Fibroblast of the aortic adventitia (primary cell): ENCODE results near the gene NSL1. TPM values are rescaled to one million over a fixed set of nuclear protein-coding genes. Genes with fewer than 3 reads are reported as not detected.

ENCODE experiments used
- DNase-seq: peaks from one replicate; pipeline ENCODE4 v3.0.0-alpha.2; 2010; ENCODE audit warnings: low read depth
- H3K4me3 ChIP-seq: 2 replicates; pipeline ENCODE4 v1.5.1; 2011; ENCODE audit warnings: low read depth, mild to moderate bottlenecking, control low read depth, low read length, moderate library complexity
- total RNA-seq: library from RNA; depleted of rRNA; stranded (reverse); fragments of >200 nt; gene quantifications from 2 replicates; pipeline ENCODE4 v1.2.3, GENCODE V29; 2012; ENCODE audit warnings: low replicate concordance
- TF ChIP-seq, protein P1 (sequence below): IDR thresholded peaks from 2 replicates; pipeline ENCODE4 v1.5.1; 2011; ENCODE audit warnings: mild to moderate bottlenecking, low read length, control low read depth, inconsistent platforms; ENCODE audit not compliant: insufficient read depth

NSL1 gene
- total RNA-seq, 1 donor = 41.1 TPM

DNA sequence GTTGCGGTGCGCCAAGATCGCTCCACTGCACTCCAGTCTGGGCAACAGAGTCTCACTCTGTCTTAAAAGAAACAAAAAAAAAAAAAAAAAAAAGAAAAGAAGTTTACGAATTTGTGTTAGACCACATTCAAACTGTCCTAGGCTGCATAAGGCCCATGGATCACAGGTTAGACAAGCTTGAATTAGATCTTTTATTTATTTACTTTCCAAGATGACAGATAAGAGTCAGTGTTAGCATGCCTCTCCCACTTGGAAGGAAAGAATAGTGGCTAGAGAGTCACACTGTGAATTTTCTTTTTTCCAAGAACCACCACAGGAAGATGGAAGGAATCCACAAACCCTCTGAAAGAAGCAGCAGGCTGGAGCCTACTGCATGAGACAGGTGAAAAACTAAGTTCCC lies 29.3 kb downstream of the NSL1 start:
- DNase-seq = no peak
- no peak overlapping the region for H3K4me3 ChIP-seq
- TF ChIP-seq, protein P1, sequence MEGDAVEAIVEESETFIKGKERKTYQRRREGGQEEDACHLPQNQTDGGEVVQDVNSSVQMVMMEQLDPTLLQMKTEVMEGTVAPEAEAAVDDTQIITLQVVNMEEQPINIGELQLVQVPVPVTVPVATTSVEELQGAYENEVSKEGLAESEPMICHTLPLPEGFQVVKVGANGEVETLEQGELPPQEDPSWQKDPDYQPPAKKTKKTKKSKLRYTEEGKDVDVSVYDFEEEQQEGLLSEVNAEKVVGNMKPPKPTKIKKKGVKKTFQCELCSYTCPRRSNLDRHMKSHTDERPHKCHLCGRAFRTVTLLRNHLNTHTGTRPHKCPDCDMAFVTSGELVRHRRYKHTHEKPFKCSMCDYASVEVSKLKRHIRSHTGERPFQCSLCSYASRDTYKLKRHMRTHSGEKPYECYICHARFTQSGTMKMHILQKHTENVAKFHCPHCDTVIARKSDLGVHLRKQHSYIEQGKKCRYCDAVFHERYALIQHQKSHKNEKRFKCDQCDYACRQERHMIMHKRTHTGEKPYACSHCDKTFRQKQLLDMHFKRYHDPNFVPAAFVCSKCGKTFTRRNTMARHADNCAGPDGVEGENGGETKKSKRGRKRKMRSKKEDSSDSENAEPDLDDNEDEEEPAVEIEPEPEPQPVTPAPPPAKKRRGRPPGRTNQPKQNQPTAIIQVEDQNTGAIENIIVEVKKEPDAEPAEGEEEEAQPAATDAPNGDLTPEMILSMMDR = no peak

DNA sequence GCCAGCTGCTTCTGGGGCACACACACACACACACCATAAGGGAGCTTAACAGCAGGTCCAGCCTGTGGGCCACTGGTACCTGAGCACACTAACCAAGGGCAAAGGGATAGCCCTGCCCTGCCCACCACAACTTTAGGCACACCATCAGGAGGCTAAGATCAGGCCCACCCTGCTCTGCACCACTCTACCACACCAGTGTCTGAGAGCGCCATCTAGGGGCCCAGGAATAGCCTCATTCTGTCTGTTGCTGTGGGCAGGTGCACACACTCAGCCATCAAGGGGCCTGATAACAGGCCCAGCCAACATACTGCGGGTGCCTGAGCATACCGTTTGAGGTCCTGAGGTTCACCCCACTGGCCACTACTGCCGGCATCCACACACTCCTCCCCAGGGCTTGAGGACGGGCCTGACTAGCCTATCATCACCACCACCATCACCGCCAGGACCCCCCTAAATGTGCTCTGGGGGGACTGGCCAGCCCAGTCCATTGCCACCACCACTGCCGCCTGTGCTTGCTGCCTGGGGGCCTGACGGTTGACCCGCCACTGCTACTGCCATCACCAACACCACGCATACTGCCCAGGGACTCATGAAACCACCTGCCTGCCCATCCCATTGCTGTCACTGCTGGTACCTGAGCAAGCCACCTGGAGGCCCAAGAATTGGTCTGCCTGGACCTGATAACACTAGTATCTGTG lies 31.3 kb downstream of the NSL1 start:
- DNase-seq = no peak
- TF ChIP-seq, protein P1 = peak; percentile 38
- no peak overlapping the region for H3K4me3 ChIP-seq

DNA sequence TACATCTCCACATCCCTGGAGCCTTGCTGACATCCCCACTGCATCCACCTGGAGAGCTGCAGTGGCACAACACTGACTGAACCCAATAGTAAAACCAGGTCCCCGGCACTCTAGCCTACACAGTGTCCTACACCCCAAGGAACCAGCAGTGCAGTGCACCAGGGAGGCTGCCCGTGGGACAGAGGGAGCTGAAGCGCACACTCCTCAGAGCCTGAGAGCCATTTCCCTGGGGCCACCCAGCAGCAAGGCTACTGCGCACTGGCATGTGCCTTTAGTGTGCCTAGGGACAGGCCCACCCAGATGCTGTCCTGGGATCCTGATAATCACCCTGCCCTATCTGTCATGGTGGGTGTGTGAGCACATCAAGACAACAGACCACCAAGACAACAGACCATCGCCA lies 31.9 kb downstream of the NSL1 start:
- H3K4me3 ChIP-seq = no peak overlapping the region
- TF ChIP-seq, protein P1 = no peak
- no peak for DNase-seq

DNA sequence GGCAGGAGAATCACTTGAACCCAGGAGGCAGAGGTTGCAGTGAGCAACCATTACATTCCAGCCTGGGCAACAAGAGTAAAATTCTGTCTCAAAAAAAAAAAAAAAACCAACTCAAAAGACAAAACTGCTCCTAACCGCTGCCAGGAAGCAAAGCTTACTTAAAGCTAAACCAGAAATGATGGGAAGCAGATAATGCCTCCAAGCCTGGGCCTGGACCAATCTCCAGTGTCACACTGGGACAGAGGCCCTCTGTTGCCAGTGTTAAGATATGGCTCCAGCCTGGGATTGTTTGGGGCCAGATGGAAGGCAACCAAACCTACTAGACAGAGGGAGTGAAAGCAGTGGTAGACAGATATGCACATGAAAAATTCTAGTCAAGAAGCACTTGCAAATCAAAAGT lies 36.9 kb downstream of the NSL1 start:
- no peak for DNase-seq
- H3K4me3 ChIP-seq = no peak overlapping the region
- TF ChIP-seq, protein P1 = no peak

DNA sequence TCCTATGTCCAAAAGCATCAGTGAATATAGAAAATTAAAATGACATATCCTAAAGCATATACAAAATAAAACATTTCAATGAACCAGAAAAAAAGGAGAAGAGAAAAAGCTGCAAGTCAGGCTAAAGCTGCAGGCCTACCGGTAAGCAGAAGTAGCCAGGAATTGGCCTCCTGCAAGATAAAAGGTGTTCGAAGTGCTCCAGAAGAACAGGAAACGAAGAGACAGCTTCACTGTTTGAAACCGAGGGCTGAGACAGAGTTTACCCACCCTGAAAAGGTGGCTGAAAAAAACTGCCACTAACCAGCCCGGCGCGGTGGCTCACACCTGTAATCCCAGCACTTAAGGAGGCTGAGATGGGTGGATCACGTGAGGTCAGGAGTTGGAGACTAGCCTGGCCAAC lies 37.4 kb downstream of the NSL1 start:
- H3K4me3 ChIP-seq = no peak overlapping the region
- TF ChIP-seq, protein P1 = no peak
- no peak for DNase-seq

DNA sequence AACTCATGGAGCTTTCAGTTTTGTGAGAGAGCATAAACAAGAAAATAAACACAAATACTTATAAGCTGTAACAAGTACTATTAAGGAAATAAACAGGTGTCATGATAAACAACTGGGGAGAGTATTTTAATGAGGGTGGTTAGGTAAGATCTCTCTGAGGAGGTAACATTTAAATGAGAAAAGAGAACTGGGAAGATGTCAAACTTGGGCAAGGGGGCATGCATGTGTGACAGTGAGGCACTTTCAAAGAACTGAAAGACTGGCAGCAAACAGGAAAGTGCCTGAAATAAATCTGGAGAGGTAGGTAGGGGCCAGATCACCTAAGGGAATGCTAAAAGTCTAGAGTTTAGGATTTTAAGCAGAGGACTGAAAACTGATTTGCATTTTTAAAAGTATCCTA lies 37.8 kb downstream of the NSL1 start:
- TF ChIP-seq, protein P1 = no peak
- DNase-seq = no peak
- no peak overlapping the region for H3K4me3 ChIP-seq
